Renal cortical epithelial cell (primary cell): Measurements from ENCODE around the gene SNX20. TPM values are rescaled to one million over a fixed set of nuclear protein-coding genes. Genes with fewer than 3 reads are reported as not detected.

Experiments used
- total RNA-seq: library from RNA; depleted of rRNA; stranded (reverse); fragments of >200 nt; gene quantifications from 2 replicates; pipeline ENCODE4 v1.2.3, GENCODE V29; 2014

The SNX20 gene
- total RNA-seq, 1 donor from 2014 or later = not detected

Other genes starting within 250 kb of the SNX20 start
- gene NKD1, start 132.9 kb downstream of the SNX20 start, total RNA-seq = under 0.01 TPM in 1 of 2 replicates, not detected in the other
- 0.10 and 0.17 TPM in 2 replicates for gene NOD2, start 12.3 kb upstream of the SNX20 start, total RNA-seq
- gene CYLD, start 60.8 kb upstream of the SNX20 start, total RNA-seq = 63.1 and 87.3 TPM in 2 replicates